ENCODE measurements around the gene HLA-DRA. TPM values are rescaled to one million over a fixed set of nuclear protein-coding genes. Genes with fewer than 3 reads are reported as not detected.

The HLA-DRA gene
- total RNA-seq, 1 donor from 2014 or later, result 158 TPM

DNA sequence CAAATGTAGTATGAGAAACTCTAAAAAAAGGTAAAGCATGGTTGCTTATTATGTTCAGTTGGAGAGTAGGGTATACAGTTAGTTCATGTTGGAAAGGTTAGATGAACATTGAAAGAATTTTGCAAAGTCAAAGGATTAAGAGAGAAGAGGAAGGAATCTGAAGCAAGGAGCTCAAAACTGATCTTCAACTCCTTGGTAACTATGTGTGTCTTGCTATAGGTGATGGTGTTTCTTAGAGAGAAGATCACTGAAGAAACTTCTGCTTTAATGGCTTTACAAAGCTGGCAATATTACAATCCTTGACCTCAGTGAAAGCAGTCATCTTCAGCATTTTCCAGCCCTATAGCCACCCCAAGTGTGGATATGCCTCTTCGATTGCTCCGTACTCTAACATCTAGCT lies 4.7 kb downstream of the HLA-DRA start:
- intact Hi-C loops (cut with DNase I), result no loop called here
- no peak for DNase-seq (ENCODE audit: extremely low spot score in 2 of 2)
- Histone ChIP-seq H3K27me3 (no peaks in the 10 kb centered on the region), H3K9me3 (no peaks in the 10 kb centered on the region), H3K36me3 (no peaks in the 10 kb centered on the region), H3K27ac (no peak overlapping the region), H3K4me3 (no peak overlapping the region), H3K4me1 (no peaks in the 10 kb centered on the region)
- TF ChIP-seq POLR2A (IDR thresholded peaks at IDR 0.05) (no peak), POLR2AphosphoS5 (IDR thresholded peaks at IDR 0.05; ENCODE audit: insufficient read depth in 1 of 2, low read depth in 1 of 2) (no peak)
- TF ChIP-seq, protein P1, sequence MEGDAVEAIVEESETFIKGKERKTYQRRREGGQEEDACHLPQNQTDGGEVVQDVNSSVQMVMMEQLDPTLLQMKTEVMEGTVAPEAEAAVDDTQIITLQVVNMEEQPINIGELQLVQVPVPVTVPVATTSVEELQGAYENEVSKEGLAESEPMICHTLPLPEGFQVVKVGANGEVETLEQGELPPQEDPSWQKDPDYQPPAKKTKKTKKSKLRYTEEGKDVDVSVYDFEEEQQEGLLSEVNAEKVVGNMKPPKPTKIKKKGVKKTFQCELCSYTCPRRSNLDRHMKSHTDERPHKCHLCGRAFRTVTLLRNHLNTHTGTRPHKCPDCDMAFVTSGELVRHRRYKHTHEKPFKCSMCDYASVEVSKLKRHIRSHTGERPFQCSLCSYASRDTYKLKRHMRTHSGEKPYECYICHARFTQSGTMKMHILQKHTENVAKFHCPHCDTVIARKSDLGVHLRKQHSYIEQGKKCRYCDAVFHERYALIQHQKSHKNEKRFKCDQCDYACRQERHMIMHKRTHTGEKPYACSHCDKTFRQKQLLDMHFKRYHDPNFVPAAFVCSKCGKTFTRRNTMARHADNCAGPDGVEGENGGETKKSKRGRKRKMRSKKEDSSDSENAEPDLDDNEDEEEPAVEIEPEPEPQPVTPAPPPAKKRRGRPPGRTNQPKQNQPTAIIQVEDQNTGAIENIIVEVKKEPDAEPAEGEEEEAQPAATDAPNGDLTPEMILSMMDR (IDR thresholded peaks at IDR 0.05), result no peak

DNA sequence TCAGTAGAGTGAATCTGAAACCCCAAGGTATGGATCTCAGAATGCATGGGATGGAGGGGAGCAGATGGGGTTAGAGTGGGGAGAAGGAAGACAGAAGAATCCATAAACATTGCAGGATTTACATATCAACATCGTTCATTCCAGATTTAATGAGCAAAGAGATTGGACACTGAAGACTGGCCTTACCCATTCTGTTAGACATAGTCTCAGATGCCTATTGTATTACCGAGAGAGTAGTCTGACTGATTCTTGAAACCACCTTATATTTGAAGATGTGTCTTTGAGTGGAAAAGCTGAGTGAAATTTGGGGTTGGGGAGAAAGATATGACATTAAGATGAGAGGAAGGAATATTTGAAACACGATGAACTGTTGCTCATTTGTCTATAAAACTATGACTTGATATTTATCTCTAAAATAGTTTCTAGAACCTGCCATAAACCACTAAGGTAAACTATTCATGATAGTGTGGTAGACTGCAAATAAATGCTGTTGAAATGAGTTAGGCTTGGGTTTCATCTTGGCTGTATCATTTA lies 5.7 kb downstream of the HLA-DRA start:
- DNase-seq (ENCODE audit: extremely low spot score in 2 of 2), result no peak
- Histone ChIP-seq H3K27me3 (no peaks in the 10 kb centered on the region), H3K36me3 (no peaks in the 10 kb centered on the region), H3K4me3 (no peak overlapping the region), H3K4me1 (no peaks in the 10 kb centered on the region), H3K9me3 (no peaks in the 10 kb centered on the region), H3K27ac (no peak overlapping the region)
- TF ChIP-seq, protein P1 (IDR thresholded peaks at IDR 0.05), result no peak
- TF ChIP-seq POLR2AphosphoS5 (IDR thresholded peaks at IDR 0.05; ENCODE audit: insufficient read depth in 1 of 2, low read depth in 1 of 2) (no peak), POLR2A (IDR thresholded peaks at IDR 0.05) (no peak)
- intact Hi-C loops (cut with DNase I), result no loop called here

DNA sequence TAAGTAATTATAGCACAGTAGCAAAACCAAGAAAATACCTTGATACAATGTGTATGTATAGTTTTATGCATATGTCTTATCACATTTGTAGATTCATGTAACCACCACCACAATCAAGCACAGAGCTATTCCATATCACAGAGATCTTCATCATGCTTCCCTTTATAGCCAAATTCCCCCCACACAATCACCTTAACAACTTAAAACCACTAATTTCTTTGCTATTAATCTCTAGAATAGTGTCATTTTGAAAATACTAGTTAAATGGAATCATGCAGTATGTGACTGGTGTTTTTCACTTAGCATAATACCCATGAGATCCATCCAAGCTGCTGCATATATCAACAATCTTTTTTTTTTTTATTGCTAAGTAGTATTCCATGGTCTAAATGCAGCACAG lies 8.2 kb downstream of the HLA-DRA start:
- intact Hi-C loops (cut with DNase I), result no loop called here
- Histone ChIP-seq H3K4me3 (no peak overlapping the region), H3K4me1 (no peaks in the 10 kb centered on the region), H3K27me3 (no peaks in the 10 kb centered on the region), H3K9me3 (no peaks in the 10 kb centered on the region), H3K36me3 (no peaks in the 10 kb centered on the region), H3K27ac (no peak overlapping the region)
- no peak for DNase-seq (ENCODE audit: extremely low spot score in 2 of 2)
- TF ChIP-seq POLR2A (IDR thresholded peaks at IDR 0.05), result no peak
- TF ChIP-seq, protein P1 (IDR thresholded peaks at IDR 0.05), result no peak
- no peak for TF ChIP-seq POLR2AphosphoS5 (IDR thresholded peaks at IDR 0.05; ENCODE audit: insufficient read depth in 1 of 2, low read depth in 1 of 2)

DNA sequence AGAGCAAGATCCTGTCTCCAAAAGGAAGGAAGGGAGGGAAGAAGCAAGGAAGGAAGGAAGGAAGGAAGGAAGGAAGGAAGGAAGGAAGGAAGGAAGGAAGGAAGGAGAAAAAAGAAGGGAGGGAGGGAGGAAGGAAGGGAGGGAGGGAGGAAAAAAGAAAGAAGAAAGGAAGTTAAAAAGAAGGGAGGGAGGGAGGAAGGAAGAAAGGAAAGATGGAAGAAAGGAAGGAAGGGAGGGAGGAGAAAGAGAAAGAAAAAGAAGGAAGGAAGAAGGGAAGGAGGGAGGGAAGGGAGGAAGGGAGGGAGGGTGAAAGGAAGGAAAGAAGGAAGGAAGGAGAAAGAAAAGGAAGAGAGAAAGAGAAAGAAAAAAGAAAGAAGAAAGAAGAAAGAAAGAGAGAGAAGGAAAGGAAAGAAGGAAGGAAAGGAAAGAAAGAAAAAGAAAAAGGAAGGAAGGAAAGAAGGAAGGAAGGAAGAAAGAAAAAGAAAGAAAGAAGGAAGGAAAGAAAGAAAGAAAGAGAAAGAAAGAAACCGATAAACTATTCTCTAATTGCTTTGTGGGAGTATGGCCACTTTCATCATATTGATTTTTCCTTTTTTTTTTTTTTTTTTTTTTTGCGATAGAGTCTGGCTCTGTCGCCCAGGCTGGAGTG lies 9.5 kb downstream of the HLA-DRA start:
- no peaks in the 10 kb centered on the region for H3K27me3 ChIP-seq
- TF ChIP-seq, protein P1 (IDR thresholded peaks at IDR 0.05), result no peak
- TF ChIP-seq POLR2AphosphoS5 (IDR thresholded peaks at IDR 0.05; ENCODE audit: insufficient read depth in 1 of 2, low read depth in 1 of 2), result no peak
- no peak for TF ChIP-seq POLR2A (IDR thresholded peaks at IDR 0.05)

DNA sequence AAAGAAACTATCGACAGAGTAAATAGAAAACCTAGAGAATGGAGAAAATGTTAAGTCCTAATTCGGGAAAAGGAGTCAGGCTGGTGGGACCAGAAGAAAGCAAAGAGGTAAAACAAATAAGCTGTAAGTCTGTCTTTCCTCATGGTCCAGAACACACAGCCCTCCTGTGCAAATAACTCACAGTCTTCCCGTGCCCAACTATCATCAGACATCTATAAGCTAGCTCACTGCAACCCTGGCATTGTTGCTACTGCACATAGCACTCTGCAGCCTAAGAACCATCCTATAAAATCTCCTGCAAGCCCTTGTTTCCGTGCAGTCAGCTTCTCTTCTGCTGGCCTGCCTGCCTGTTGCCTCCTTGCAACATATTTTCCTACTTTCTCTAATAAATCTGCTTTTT lies 17.4 kb downstream of the HLA-DRA start:
- no peaks in the 10 kb centered on the region for H3K27me3 ChIP-seq

More for the DNA sequence above, 9.5 kb downstream of the HLA-DRA start:
- no peak for DNase-seq (ENCODE audit: extremely low spot score in 2 of 2)
- intact Hi-C loops (cut with DNase I), result no loop called here
- Histone ChIP-seq H3K4me1 (no peaks in the 10 kb centered on the region), H3K27ac (no peak overlapping the region), H3K9me3 (no peaks in the 10 kb centered on the region), H3K36me3 (no peaks in the 10 kb centered on the region), H3K4me3 (no peak overlapping the region)

More for the DNA sequence above, 17.4 kb downstream of the HLA-DRA start:
- intact Hi-C loops (cut with DNase I), result no loop called here
- Histone ChIP-seq H3K4me3 (no peak overlapping the region), H3K36me3 (no peaks in the 10 kb centered on the region), H3K4me1 (no peaks in the 10 kb centered on the region), H3K9me3 (no peaks in the 10 kb centered on the region), H3K27ac (no peak overlapping the region)
- no peak for TF ChIP-seq POLR2A (IDR thresholded peaks at IDR 0.05)
- TF ChIP-seq POLR2AphosphoS5 (IDR thresholded peaks at IDR 0.05; ENCODE audit: insufficient read depth in 1 of 2, low read depth in 1 of 2), result no peak
- TF ChIP-seq, protein P1 (IDR thresholded peaks at IDR 0.05), result no peak
- DNase-seq (ENCODE audit: extremely low spot score in 2 of 2), result no peak

All from vagina (tissue), 2 donors.